CD4-positive, alpha-beta T cell (primary cell): ENCODE data around the gene ANKRD35. TPM values are rescaled to one million over a fixed set of nuclear protein-coding genes. Genes with fewer than 3 reads are reported as not detected.
"Not testable (repeated sequence)": the region's sequence is repeated elsewhere in the genome, so short reads cannot be mapped to it uniquely, and the experiment has no call there.

Source experiments
- ATAC-seq: fragments of 200-7000 bp; cut with Tn5 transposase; one replicate; pipeline ENCODE4 v1.10.0; 2022; ENCODE audit warnings: mild to moderate bottlenecking; ENCODE audit not compliant: poor library complexity
- CTCF ChIA-PET: fragments of 350-600 bp; sonication (Branson Sonifier 250); formaldehyde crosslinking; loops from one replicate; lab custom pipeline; 2021; ENCODE audit warnings: antibody characterized with exemption, inconsistent platforms; lab: Charles Lee
- POLR2A ChIA-PET: fragments of 350-600 bp; sonication (Branson Sonifier 250); formaldehyde crosslinking; loops from one replicate; lab custom pipeline; 2021; ENCODE audit warnings: antibody characterized with exemption, inconsistent platforms; lab: Charles Lee
- DNase-seq, 14 experiments: peaks; one replicate each; pipeline ENCODE4 v3.0.0-alpha.2; 2013 to 2020; ENCODE audit warnings: mixed read lengths in 2 of 14
- H3K27ac ChIP-seq, 2 donors: one replicate each; pipeline versions ENCODE4 v1.5.1 to v1.7.0; 2013; ENCODE audit warnings: low read length in 2 of 2, low read depth in 1 of 2, mild to moderate bottlenecking in 1 of 2
- H3K27me3 ChIP-seq, 2 experiments: 1 replicate in 1 of 2; 2 replicates in 1 of 2; pipeline versions ENCODE4 v1.6.1 to v1.7.0; 2013; ENCODE audit warnings: low read length in 2 of 2, control low read depth in 1 of 2, mild to moderate bottlenecking in 1 of 2, moderate library complexity in 1 of 2; ENCODE audit not compliant: insufficient read depth in 2 of 2, control insufficient read depth in 1 of 2
- H3K36me3 ChIP-seq: one replicate; pipeline ENCODE4 v1.6.1; 2013; ENCODE audit warnings: low read length, control low read depth; ENCODE audit not compliant: insufficient read depth
- H3K4me1 ChIP-seq: one replicate; pipeline ENCODE4 v1.6.1; 2013; ENCODE audit warnings: low read length, control low read depth; ENCODE audit not compliant: insufficient read depth
- H3K4me3 ChIP-seq: one replicate; pipeline ENCODE4 v1.5.1; 2013; ENCODE audit warnings: mild to moderate bottlenecking, low read length, moderate library complexity
- H3K9me3 ChIP-seq, 2 experiments: 1 replicate in 1 of 2; 2 replicates in 1 of 2; pipeline versions ENCODE4 v1.6.1 to v1.7.0; 2013; ENCODE audit warnings: low read length in 2 of 2, mild to moderate bottlenecking in 2 of 2, control low read depth in 1 of 2, moderate library complexity in 1 of 2; ENCODE audit not compliant: control insufficient read depth in 1 of 2, insufficient read depth in 1 of 2
- H3K27ac Mint-ChIP-seq: one replicate; pipeline ENCODE4 v1.8.0; 2020; ENCODE audit warnings: mixed read lengths
- H3K27me3 Mint-ChIP-seq: one replicate; pipeline ENCODE4 v1.8.0; 2021; ENCODE audit warnings: mixed read lengths
- H3K36me3 Mint-ChIP-seq: one replicate; pipeline ENCODE4 v1.8.0; 2021; ENCODE audit warnings: low read depth, mixed read lengths
- H3K4me1 Mint-ChIP-seq: one replicate; pipeline ENCODE4 v1.8.0; 2021; ENCODE audit warnings: low read depth, mixed read lengths
- H3K4me3 Mint-ChIP-seq: one replicate; pipeline ENCODE4 v1.8.0; 2020; ENCODE audit warnings: mild to moderate bottlenecking, mixed read lengths
- H3K9me3 Mint-ChIP-seq: one replicate; pipeline ENCODE4 v1.8.0; 2020; ENCODE audit warnings: mixed read lengths
- CTCF ChIP-seq: fragments of 200-600 bp; IDR thresholded peaks from one replicate; pipeline ENCODE4 v1.8.0; 2022; ENCODE audit warnings: antibody characterized with exemption, mild to moderate bottlenecking
- intact Hi-C, 2 experiments: fragments of 100-400 bp; cut with DNase I in 1 of 2; cut with micrococcal nuclease in 1 of 2; formaldehyde crosslinking; loops; one replicate each; pipeline versions ENCODE4 v1.15.1 to v1.9.0; 2023 to 2025; cut with DNase I, micrococcal nuclease
- polyA plus RNA-seq, 2 donors: library from polyadenylated mRNA; unstranded; fragments of 120-200 nt; gene quantifications; one replicate each; pipeline ENCODE4 v1.2.1, GENCODE V29; 2013
- total RNA-seq, 174 experiments: library from RNA in 2 of 174; stranded (reverse) in 2 of 174; gene quantifications; one replicate each; pipeline ENCODE4 v1.2.3 and lab custom pipeline; 2021 to 2026

ANKRD35 gene
- total RNA-seq: under 1 TPM in 1 of 2 experiments, not detected in 1; 0.11 TPM
- polyA plus RNA-seq (2013, experiment 1 of 2): 0.20 TPM
- polyA plus RNA-seq (2013, experiment 2 of 2): 0.31 TPM
- 0 to 1.5 (median 0.12) reads per million in 172 experiments for total RNA-seq (lab: John Stamatoyannopoulos, UW)

GRCh38 chr1:145885738-145886287, at the start of gene ANKRD35:
Gene ANKRD35, minus strand, starts transcription at chr1:145885866. Its CDS starts 108 bp downstream, at chr1:145885758.
- H3K4me3 ChIP-seq: peak within 1 kb of the TSS; percentile 70
- H3K27ac ChIP-seq: no peak within 1 kb of the TSS
- H3K27me3 ChIP-seq: peaks cover 14 to 22% of the 10 kb centered on the region in 2 experiments
- H3K27me3 Mint-ChIP-seq: peaks cover 27% of the 10 kb centered on the region
- peak within 1 kb of the TSS; percentile 89 for H3K4me3 Mint-ChIP-seq
- POLR2A ChIA-PET: interaction anchor here (1.0 to 2.3 kb wide), 5 partner anchors 14 to 110 kb away, joined by 3 to 24 read pairs (median 6); partner anchors contain the start of genes LIX1L, NUDT17, PIAS3 and TXNIP
- H3K9me3 Mint-ChIP-seq: no peaks in the 10 kb centered on the region
- DNase-seq (peak; percentile 70 to 92 (median 84)), ATAC-seq (peak; percentile 99)
- CTCF ChIA-PET: interaction anchor here (0.6 to 2.6 kb wide), 5 partner anchors 14 to 121 kb away, joined by 3 to 17 read pairs (median 4); partner anchors contain the start of gene NUDT17
- no peaks in the 10 kb centered on the region for H3K36me3 Mint-ChIP-seq
- H3K27ac Mint-ChIP-seq: no peak within 1 kb of the TSS
- peaks cover 20% of the 10 kb centered on the region for H3K4me1 Mint-ChIP-seq
- no peak for TF ChIP-seq CTCF
- H3K4me1 ChIP-seq: peaks cover 17% of the 10 kb centered on the region
- intact Hi-C loops: loop anchor here (1.0 to 2.0 kb wide), 3 partner anchors 27 to 31 kb away; partner anchors contain the start of gene PIAS3 (in 2 of the 2)
- no peaks in the 10 kb centered on the region for H3K36me3 ChIP-seq
- H3K9me3 ChIP-seq: no peaks in the 10 kb centered on the region

GRCh38 chr1:145932522-145933009, 46.9 kb upstream of the ANKRD35 start:
- Histone ChIP-seq H3K4me1 (peaks cover 36% of the 10 kb centered on the region), H3K36me3 (peaks cover 26% of the 10 kb centered on the region), H3K27ac (peak overlapping the region; percentile 43 to 44), H3K4me3 (peak overlapping the region; percentile 20)
- peak overlapping the region; percentile 59 for H3K4me3 Mint-ChIP-seq
- H3K27me3 Mint-ChIP-seq, ATAC-seq, intact Hi-C loops, H3K27me3 ChIP-seq, H3K9me3 Mint-ChIP-seq, H3K9me3 ChIP-seq: not testable (repeated sequence)
- peaks cover 31% of the 10 kb centered on the region for H3K4me1 Mint-ChIP-seq
- peak in 7 of 14 experiments; percentile 1 to 70 (median 21) for DNase-seq
- CTCF ChIA-PET: interaction anchor here (1.0 to 2.2 kb wide), 2 partner anchors 31 to 75 kb away, joined by 4 to 7 read pairs; partner anchors contain the start of genes ANKRD34A and POLR3GL
- H3K27ac Mint-ChIP-seq: peak overlapping the region; percentile 95
- POLR2A ChIA-PET: interaction anchor here (2.9 to 4.2 kb wide), 2 partner anchors 25 to 32 kb away, joined by 15 to 22 read pairs; partner anchors contain the start of genes ANKRD34A, LIX1L and POLR3GL
- H3K36me3 Mint-ChIP-seq: peaks cover 50% of the 10 kb centered on the region

GRCh38 chr1:145927916-145928643, 42.4 kb upstream of the ANKRD35 start:
- TF ChIP-seq CTCF: no peak
- H3K9me3 ChIP-seq: no peaks in the 10 kb centered on the region
- POLR2A ChIA-PET: interaction anchor here (0.6 to 3.7 kb wide), 33 partner anchors 8 to 124 kb away, joined by 3 to 213 read pairs (median 7); partner anchors contain the start of genes ANKRD34A, ITGA10, LIX1L and NUDT17
- Mint-ChIP-seq H3K4me1 (peaks cover 29% of the 10 kb centered on the region), H3K36me3 (peaks cover 14% of the 10 kb centered on the region), H3K27me3 (no peaks in the 10 kb centered on the region), H3K4me3 (no peak overlapping the region), H3K27ac (no peak overlapping the region), H3K9me3 (no peaks in the 10 kb centered on the region)
- H3K4me3 ChIP-seq: peak overlapping the region; percentile 95
- H3K27ac ChIP-seq: peak overlapping the region; percentile 93 to 98
- ATAC-seq (no peak), DNase-seq (peak in 2 of 14 experiments; percentile 11 to 19)
- no peaks in the 10 kb centered on the region for H3K27me3 ChIP-seq
- H3K4me1 ChIP-seq: peaks cover 45% of the 10 kb centered on the region
- H3K36me3 ChIP-seq: peaks cover 20% of the 10 kb centered on the region
- CTCF ChIA-PET: interaction anchor here (0.6 to 2.3 kb wide), 20 partner anchors 10 to 109 kb away, joined by 3 to 40 read pairs (median 4); partner anchors contain the start of genes ANKRD34A, LIX1L, NUDT17 and PEX11B
- intact Hi-C loops: loop anchor here (1.0 to 2.0 kb wide), 6 partner anchors 10 to 69 kb away; partner anchors contain the start of genes ANKRD34A (in 1 of the 2), LIX1L (in 1 of the 2), PEX11B (in 1 of the 2) and PIAS3 (in 1 of the 2)
